ENCODE results near the gene OR2A1.
A peak's percentile ranks its signal among the peaks of the same experiment; 100 is the strongest.
"Not testable (repeated sequence)": the region's sequence is repeated elsewhere in the genome, so short reads cannot be mapped to it uniquely, and the experiment has no call there.

OR2A1 gene

GRCh38 chr7:144311872-144312469 lies at the start of gene OR2A1:
TSS of gene OR2A1 (plus strand) at chr7:144312419. CDS start at chr7:144318125, 5,706 bp downstream.
- not testable (repeated sequence) for ATAC-seq, DNase-seq

- not testable (repeated sequence) for ATAC-seq, DNase-seq
These were observed 47.5 kb upstream of the OR2A1 start, which contains the start of gene OR2A7 for GRCh38 chr7:144264692-144265091. TSS of gene OR2A7 (minus strand) at chr7:144264792. CDS start at chr7:144259628, 5,164 bp downstream.

DNA sequence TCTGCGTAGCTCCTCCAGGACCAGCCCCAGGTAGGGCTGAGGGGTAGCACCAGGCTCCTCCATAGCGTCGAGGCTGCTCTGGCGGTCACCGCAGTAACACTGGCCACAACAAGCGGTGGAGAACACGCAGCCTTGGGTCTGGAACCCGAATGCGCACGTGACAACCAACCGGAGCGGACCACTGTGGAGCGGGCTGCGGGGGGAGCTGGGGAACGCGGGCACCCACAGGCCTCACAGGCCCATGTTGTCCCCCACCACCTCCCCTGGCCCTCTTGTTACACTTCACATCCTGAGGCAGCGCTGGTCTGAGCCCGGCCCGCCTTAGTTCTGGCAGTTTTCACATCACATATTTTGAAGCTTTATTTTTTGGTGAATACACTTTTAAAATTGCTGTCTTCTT lies 43.0 kb upstream of the OR2A1 start, which contains the start of gene CTAGE8:
TSS of gene CTAGE8 (minus strand) at position 101 of the 400 bp plus-strand sequence. CDS start at position 63, 38 bp downstream.
- DNase-seq, ATAC-seq: not testable (repeated sequence)

- not testable (repeated sequence) for ATAC-seq, DNase-seq
These were observed 36.9 kb upstream of the OR2A1 start for GRCh38 chr7:144275281-144275680.

- ATAC-seq, DNase-seq: not testable (repeated sequence)
These were observed 32.2 kb upstream of the OR2A1 start for GRCh38 chr7:144280010-144280409.

GRCh38 chr7:144281981-144282380 lies 30.2 kb upstream of the OR2A1 start:
- not testable (repeated sequence) for ATAC-seq

GRCh38 chr7:144282490-144282889 lies 29.7 kb upstream of the OR2A1 start:
- ATAC-seq, DNase-seq: not testable (repeated sequence)

More at GRCh38 chr7:144281981-144282380, 30.2 kb upstream of the OR2A1 start:
- DNase-seq = not testable (repeated sequence)

- ATAC-seq, DNase-seq: not testable (repeated sequence)
These were observed 28.5 kb upstream of the OR2A1 start for GRCh38 chr7:144283716-144284115.

GRCh38 chr7:144287171-144287784 lies 24.9 kb upstream of the OR2A1 start:
- peak; percentile 28 for ATAC-seq
- DNase-seq = not testable (repeated sequence)

- not testable (repeated sequence) for ATAC-seq, DNase-seq
These were observed 20.6 kb upstream of the OR2A1 start for GRCh38 chr7:144291607-144292006.

DNA sequence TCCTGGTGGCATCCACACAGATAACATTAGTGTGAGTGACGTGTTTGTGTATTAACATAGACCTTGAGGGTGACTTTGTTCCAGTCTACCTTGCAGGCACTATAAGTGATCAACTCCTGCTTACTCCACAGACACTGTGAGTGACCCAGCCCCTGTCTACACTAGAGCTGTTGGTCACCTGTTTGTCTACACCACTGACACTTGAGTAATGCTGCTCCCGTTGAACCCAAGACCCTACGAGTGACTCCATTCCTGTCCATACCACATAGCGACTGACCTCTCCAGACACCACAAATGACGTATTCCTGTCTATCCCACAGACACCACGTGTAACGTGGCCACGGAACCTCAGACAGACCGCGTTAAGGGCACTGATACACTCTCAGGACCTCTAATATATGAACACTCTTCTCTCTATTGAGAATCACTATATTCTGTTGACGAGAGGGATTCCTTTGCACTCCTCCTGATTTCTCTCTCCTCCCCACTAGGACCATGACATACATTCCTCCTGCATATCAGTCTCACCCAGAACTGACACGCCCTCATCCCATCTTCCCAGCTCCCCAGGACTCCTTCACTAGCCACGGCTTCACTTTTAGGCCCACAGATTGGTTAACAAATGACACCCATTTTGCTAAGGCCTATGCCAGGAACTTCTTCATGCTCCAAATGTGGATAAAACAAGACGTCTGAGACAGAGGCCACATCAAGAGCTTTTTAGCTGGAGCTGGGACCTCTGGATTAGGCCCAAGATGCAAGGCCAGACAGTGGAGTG lies 19.6 kb upstream of the OR2A1 start:
- not testable (repeated sequence) for ATAC-seq, DNase-seq

GRCh38 chr7:144293794-144294499 lies 18.3 kb upstream of the OR2A1 start:
- DNase-seq = not testable (repeated sequence)
- ATAC-seq = peak; percentile 84

GRCh38 chr7:144302578-144303303 lies 9.5 kb upstream of the OR2A1 start:
- ATAC-seq, DNase-seq: not testable (repeated sequence)

DNA sequence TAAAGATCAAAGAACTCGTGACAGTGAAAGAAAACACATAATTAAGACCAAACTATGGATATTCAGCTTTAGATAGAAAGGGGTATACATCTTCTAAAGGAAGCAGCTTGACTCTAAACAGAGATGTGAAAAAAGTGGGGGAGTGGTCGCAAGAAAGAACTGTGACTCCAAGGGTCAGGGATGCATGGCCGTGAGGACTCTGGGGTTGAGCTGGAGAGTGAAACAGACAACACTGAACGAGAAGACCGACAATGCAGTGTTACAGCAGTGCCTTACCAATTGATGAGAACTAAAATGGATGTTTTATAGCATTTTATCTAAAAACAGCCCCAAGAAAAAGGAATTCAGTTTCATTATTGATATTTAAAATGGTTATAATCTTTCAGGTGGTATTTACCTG lies 8.6 kb upstream of the OR2A1 start:
- ATAC-seq = not testable (repeated sequence)

DNA sequence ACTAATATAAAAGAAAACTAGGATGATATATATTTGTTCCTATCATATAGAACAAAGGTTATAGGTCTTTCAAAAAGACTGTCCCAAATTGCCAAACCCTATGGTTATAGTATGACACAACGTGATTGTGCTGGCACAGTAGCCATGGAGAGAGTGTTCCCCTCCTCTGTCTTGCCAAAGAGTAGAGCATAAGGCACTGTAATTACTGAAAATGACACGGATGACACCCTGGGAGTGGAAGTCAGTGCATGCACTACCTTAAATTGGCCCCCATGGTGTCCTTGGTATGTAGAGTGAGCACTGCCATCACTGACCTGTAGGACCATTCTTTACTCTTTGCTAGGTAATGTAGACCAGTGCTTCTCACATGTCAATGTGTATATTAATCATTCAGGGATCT lies 7.1 kb upstream of the OR2A1 start:
- not testable (repeated sequence) for ATAC-seq, DNase-seq

More for the DNA sequence above, 8.6 kb upstream of the OR2A1 start:
- not testable (repeated sequence) for DNase-seq

DNA sequence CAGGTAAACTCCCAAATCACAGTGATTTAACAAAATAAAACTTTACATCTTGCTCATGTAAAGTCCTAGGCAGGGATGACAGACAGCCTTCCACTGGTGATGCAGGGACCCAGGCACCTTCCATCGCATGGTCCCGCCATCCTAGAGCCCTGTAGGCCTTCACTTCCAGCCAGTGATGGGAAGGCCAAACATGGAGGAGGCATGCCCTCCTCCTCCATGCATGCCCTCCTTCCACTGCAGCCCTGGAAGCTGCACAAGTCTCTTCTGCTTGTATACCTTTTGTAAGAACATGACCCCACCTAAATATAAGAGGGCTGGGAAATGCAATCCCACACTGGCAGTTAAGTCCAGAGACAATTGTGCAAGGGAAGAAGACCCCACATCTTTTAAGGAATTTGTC lies 2.5 kb upstream of the OR2A1 start:
- not testable (repeated sequence) for ATAC-seq, DNase-seq

GRCh38 chr7:144311218-144311617 lies 1.0 kb upstream of the OR2A1 start:
- ATAC-seq = not testable (repeated sequence)

GRCh38 chr7:144317537-144317936 lies 5.3 kb downstream of the OR2A1 start:
- DNase-seq, ATAC-seq: not testable (repeated sequence)

More at GRCh38 chr7:144311218-144311617, 1.0 kb upstream of the OR2A1 start:
- DNase-seq = not testable (repeated sequence)

- not testable (repeated sequence) for ATAC-seq, DNase-seq
These were observed 7.3 kb downstream of the OR2A1 start for GRCh38 chr7:144319547-144319946.

DNA sequence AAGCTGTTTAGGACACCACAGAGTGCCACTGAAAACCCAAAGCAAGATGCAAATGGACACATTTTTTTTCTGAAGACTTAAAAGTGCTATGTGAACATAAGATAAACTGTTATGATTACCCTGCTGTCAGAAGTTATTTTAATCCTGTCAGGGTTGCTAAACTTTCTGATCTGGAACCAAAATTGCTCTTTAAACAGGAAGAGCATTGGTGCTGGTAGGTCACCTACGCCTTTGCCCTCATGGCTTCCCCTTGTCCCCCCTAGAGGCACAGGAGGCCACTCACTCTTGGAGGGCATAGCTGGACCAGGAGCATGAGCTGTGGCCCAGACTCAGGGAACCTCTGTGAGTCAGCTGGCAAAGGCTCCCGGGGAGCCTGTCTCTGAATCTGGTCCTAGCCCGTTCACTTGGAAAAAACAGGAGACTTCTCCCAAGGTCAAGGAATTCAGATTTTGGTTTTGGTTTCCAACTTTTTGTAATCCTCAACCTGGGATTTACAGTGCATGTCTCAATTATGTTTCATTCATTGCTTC lies 9.5 kb downstream of the OR2A1 start:
- not testable (repeated sequence) for ATAC-seq, DNase-seq
